HG03378 (cell line): ENCODE measurements around the gene CPT1B.
"Not testable (repeated sequence)": the region's sequence is repeated elsewhere in the genome, so short reads cannot be mapped to it uniquely, and the experiment has no call there.

Experiments
- ATAC-seq: cut with Tn5 transposase; IDR thresholded peaks from one replicate; pipeline ENCODE4 v1.9.1; 2021; ENCODE audit warnings: mild to moderate bottlenecking, moderate library complexity; ENCODE audit not compliant: unreplicated experiment

CPT1B gene

DNA sequence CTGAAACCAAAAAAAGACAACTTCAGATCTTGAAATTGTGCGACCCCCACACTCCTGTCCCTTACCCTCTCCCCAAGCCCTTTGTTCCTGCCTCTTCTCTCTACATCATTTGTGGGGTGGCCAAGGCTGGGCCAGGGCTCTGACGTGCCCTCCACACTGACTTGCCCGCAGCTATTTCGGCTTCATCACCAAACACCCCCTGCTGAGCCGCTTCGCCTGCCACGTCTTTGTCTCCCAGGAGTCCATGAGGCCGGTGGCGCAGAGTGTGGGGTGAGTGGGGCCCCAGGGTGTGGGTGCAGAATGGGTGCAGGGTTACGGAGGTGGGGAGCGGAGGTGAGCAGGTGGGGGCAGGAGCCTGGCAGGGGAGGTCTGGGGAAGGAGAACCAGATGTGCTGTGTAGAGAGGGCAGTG, 31.8 kb upstream of the CPT1B start:
- ATAC-seq, result no peak

GRCh38 chr22:50609599-50609998, 31.4 kb upstream of the CPT1B start:
- no peak for ATAC-seq

- ATAC-seq, result no peak
These were observed 30.8 kb upstream of the CPT1B start for GRCh38 chr22:50608996-50609395.

DNA sequence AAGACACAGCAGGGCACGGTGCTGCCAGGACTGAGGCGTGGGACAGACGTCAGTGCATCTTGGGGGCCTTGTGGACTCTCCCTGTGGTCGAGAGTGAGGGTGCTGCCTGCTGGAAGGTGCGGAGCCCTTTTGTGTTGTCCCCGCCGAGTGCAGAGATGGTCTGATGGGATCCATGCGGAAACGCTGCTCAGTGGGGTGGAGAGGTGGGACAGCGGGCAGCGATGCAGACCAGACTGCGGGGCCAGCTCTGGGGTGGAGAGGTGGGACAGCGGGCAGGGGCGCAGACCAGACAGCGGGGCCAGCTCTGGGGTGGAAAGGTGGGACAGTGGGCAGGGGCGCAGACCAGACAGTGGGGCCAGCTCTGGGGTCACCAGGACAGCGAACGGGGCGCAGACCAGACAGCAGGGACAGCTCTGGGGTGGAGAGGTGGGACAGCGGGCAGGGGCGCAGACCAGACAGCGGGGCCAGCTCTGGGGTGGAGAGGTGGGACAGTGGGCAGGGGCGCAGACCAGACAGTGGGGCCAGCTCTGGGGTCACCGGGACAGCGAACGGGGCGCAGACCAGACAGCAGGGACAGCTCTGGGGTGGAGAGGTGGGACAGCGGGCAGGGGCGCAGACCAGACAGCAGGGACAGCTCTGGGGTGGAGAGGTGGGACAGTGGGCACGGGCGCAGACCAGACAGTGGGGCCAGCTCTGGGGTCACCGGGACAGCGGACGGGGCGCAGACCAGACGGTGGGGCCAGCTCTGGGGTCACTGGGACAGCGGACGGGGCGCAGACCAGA, 30.0 kb upstream of the CPT1B start:
- ATAC-seq, result not testable (repeated sequence)

DNA sequence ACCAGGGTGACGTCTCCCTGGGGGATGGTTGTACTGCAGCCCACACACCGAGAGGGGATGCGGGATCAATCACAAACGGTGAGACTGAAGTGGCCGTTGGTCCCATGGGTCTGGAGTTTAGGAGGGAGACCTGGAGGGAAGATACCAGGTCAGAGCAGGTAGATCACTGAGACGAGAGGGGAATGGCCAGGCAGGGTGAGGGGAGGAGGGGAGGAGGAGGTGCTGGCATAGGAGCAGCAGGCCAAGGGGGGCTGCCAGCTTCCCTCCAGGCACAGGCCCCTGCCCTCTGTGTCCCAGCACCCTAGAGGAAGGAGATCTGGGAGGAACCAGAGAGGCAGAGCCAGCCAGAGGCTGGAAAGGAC, 29.4 kb upstream of the CPT1B start:
- no peak for ATAC-seq

GRCh38 chr22:50606946-50607658, 28.9 kb upstream of the CPT1B start:
- no peak for ATAC-seq

- ATAC-seq, result no peak
These were observed 28.1 kb upstream of the CPT1B start for GRCh38 chr22:50606165-50606945.

GRCh38 chr22:50605613-50606074, 27.4 kb upstream of the CPT1B start:
- no peak for ATAC-seq

GRCh38 chr22:50605002-50605612, 26.9 kb upstream of the CPT1B start:
- ATAC-seq, result no peak

DNA sequence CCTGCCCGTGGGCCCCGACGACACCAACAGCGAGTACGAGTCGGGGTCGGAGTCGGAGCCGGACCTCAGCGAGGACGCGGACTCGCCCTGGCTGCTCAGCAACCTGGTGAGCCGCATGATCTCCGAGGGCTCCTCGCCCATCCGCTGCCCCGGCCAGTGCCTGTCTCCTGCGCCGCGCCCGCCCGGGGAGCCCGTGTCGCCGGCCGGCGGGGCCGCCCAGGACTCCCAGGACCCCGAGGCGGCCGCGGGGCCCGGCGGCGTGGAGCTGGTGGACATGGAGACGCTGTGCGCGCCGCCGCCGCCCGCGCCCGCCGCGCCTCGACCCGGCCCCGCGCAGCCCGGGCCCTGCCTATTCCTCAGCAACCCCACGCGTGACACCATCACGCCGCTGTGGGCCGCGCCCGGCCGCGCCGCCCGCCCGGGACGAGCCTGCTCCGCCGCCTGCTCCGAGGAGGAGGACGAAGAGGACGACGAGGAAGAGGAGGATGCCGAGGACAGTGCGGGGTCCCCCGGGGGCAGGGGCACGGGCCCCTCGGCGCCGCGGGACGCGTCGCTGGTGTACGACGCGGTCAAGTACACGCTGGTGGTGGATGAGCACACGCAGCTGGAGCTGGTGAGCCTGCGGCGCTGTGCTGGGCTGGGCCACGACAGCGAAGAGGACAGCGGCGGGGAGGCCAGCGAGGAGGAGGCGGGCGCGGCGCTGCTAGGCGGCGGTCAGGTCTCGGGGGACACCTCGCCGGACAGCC, 26.2 kb upstream of the CPT1B start:
- no peak for ATAC-seq

DNA sequence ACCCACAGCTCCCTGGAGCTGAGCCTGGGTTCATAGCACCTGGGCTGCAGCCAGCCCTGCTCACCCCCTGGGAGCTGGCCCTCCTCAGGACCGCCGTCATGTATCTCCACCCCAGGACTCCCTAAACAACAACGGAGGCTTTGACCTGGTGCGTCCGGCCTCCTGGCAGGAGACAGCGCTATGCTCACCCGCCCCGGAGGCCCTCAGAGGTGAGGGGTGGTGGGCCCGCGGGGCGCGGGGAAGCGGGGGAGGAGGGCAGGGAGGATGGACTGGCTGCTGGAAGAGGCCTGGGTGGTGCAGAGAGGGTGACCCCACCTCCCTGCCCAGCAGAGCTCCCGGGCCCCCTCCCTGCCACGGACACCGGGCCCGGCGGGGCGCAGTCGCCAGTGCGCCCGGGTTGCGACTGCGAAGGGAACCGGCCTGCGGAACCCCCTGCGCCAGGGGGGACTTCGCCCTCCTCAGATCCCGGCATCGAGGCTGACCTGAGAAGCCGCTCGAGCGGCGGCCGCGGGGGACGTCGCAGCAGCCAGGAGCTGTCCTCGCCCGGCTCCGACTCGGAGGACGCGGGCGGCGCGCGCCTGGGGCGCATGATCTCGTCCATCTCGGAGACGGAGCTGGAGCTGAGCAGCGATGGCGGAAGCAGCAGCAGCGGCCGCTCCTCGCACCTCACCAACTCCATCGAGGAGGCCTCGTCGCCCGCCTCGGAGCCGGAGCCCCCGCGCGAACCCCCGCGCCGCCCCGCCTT, 25.5 kb upstream of the CPT1B start:
- ATAC-seq, result no peak

DNA sequence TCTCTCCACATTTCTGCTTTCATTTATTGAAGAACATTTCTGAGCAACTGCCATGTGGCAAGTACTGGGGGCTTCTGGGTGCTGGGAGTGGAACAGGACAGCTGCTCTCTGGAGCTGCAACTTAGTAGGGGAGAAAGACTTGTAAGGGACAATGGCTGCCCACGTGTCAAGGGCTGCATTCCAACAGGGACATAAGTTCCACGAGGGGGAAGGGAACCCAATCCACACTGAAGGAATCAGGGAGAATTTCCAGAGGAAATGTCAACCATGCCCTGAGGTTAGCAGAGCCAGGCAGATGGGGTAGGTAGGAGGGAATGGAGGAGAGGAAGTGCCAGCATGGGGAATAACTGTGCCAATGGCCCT, 24.1 kb upstream of the CPT1B start:
- no peak for ATAC-seq

GRCh38 chr22:50601669-50602337, 23.6 kb upstream of the CPT1B start:
- no peak for ATAC-seq

GRCh38 chr22:50600967-50601668, 22.9 kb upstream of the CPT1B start:
- ATAC-seq, result no peak

DNA sequence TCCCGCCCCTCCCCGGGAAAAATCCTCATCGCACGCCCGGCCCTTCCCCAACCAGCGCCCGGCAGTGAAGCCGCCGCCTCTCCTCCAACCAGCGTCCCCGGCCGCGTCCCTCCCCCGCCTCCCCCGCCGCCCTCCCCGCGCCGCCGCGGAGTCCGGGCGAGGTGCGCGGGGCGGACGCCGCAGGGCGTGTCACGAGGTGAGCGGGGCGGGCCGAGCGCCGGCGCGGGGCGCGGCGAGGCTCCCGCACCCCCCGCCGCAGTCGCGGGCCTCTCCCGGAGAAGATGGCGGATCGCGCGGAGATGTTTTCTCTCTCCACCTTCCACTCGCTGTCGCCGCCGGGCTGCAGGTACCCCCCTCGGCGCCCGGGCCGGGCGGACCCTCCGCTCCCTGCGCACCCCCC, 22.3 kb upstream of the CPT1B start, which contains the start of gene MAPK8IP2:
Gene MAPK8IP2, plus strand, starts transcription at position 256 of the 400 bp plus-strand sequence. Its CDS starts 26 bp downstream, at position 282.
- no peak for ATAC-seq

DNA sequence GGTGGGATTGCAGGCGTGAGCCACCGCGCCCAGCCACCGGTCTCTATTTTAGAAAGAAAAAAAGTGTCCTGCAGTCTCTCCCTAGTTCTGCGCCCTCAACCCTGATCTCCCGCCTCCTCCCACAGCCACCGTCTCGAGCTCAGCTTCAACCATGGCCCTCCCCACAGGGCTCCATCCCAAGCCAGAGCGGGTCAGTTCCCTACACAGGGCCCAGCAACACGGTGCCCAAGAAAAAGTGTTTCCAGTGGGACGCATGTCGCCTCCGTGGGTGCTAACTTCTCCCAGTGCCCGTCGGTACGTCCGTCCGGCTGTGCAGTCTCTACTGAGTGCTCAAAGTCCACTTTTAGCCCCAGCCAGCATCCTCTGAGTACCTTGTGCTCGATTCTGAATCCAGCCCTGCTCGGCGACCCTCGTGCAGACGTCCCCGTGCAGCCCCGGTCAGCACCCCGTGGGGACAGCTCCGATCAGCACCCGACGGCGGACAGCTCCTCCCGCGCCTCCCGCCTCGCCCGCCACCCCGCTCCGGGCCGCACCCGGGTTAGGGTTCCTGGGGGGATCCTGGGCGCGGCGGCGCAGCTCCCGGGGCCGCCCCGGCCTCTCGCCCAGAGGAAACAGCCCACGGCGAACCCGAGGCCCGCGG, 21.7 kb upstream of the CPT1B start:
- no peak for ATAC-seq

DNA sequence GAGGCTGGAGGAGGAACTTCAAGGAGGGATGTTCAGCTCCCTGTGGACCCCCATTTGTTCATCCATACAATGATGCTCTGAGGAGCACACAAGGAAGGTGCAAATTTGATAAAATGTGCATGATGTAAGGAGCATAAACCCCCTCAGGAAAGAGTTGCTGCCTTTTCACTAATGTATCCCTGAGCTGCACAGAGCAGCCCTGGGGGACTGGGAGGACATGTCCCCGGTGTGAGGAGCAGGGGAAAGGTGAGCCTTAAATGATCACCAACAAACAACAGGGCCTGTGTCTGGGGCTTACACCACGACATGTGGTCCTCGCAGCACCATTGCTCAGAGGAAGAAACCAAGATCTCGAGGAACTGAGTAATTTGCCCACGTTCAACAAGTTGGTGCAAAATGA, 18.9 kb upstream of the CPT1B start:
- ATAC-seq, result no peak

- ATAC-seq, result no peak
These were observed 17.0 kb upstream of the CPT1B start for GRCh38 chr22:50595189-50595588.
